Omental fat pad (tissue), 4 donors: ENCODE results near the gene CXXC1. TPM values are rescaled to one million over a fixed set of nuclear protein-coding genes. Genes with fewer than 3 reads are reported as not detected.
"Not testable (repeated sequence)": the region's sequence is repeated elsewhere in the genome, so short reads cannot be mapped to it uniquely, and the experiment has no call there.

Source experiments
- ATAC-seq: fragments of 150-250 bp; one replicate; pipeline ENCODE4 v1.9.1; 2016; ENCODE audit warnings: mild to moderate bottlenecking, moderate library complexity; ENCODE audit not compliant: low FRiP score
- DNase-seq: peaks from one replicate; pipeline ENCODE4 v3.0.0-alpha.2; 2019; ENCODE audit warnings: low spot score
- total RNA-seq, 4 donors: library from RNA; depleted of rRNA; stranded (reverse); fragments of >200 nt; gene quantifications; one replicate each; pipeline ENCODE4 v1.1.0, GENCODE V29; 2016
- TF ChIP-seq, protein P1 (sequence below), 3 donors: fragments of 450-650 bp; IDR thresholded peaks; one replicate each; pipeline ENCODE4 v1.5.1; 2016 to 2017; ENCODE audit warnings: antibody characterized with exemption in 3 of 3, mild to moderate bottlenecking in 3 of 3, moderate library complexity in 2 of 3

Gene CXXC1
- total RNA-seq, 4 donors from 2014 or later, result 29.3 to 66.4 (median 51.6) TPM

- TF ChIP-seq, protein P1, sequence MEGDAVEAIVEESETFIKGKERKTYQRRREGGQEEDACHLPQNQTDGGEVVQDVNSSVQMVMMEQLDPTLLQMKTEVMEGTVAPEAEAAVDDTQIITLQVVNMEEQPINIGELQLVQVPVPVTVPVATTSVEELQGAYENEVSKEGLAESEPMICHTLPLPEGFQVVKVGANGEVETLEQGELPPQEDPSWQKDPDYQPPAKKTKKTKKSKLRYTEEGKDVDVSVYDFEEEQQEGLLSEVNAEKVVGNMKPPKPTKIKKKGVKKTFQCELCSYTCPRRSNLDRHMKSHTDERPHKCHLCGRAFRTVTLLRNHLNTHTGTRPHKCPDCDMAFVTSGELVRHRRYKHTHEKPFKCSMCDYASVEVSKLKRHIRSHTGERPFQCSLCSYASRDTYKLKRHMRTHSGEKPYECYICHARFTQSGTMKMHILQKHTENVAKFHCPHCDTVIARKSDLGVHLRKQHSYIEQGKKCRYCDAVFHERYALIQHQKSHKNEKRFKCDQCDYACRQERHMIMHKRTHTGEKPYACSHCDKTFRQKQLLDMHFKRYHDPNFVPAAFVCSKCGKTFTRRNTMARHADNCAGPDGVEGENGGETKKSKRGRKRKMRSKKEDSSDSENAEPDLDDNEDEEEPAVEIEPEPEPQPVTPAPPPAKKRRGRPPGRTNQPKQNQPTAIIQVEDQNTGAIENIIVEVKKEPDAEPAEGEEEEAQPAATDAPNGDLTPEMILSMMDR (IDR thresholded peaks at IDR 0.05), result no peak
- ATAC-seq, result peak; percentile 75
- DNase-seq, result no peak
Observed at GRCh38 chr18:50297621-50298442, 10.3 kb upstream of the CXXC1 start.

DNA sequence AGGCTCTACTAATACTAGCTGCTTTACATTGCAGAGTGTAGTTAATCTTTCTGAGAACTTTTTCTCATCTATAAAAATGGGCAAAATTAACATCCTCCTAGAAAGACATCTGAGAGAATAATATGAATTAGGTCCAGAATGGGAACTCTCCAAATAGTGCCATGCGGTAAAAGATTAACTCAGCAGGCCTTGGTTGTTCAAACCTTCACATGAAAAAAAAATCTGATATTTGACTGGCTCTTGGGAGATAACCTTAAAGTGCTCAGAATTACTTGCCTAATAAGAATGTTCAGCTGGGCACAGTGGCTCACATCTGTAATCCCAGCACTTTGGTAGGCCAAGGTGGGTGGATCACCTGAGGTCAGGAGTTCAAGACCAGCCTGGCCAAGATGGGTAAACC is 5.5 kb upstream of the CXXC1 start:
- TF ChIP-seq, protein P1 (IDR thresholded peaks at IDR 0.05), result no peak
- no peak for ATAC-seq

DNA sequence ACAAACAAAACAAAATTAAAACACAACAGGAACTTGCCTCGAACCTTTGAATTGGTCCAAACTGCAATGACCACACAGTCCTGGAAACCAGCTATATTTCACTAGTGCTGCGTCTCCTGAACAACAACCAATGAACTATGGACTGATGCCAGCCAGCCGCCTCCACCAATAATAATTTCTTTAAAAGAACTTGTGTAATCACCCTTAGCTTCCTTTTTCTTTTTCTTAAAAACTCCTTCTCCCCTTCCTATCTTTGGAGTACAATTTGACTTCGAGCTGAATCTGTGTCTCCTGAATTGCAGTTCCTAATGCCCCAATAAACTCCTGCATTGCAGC is 1.6 kb upstream of the CXXC1 start:
- TF ChIP-seq, protein P1 (IDR thresholded peaks at IDR 0.05), result no peak
- no peak for ATAC-seq
- DNase-seq, result no peak

More for the DNA sequence above, 5.5 kb upstream of the CXXC1 start:
- DNase-seq, result no peak

DNA sequence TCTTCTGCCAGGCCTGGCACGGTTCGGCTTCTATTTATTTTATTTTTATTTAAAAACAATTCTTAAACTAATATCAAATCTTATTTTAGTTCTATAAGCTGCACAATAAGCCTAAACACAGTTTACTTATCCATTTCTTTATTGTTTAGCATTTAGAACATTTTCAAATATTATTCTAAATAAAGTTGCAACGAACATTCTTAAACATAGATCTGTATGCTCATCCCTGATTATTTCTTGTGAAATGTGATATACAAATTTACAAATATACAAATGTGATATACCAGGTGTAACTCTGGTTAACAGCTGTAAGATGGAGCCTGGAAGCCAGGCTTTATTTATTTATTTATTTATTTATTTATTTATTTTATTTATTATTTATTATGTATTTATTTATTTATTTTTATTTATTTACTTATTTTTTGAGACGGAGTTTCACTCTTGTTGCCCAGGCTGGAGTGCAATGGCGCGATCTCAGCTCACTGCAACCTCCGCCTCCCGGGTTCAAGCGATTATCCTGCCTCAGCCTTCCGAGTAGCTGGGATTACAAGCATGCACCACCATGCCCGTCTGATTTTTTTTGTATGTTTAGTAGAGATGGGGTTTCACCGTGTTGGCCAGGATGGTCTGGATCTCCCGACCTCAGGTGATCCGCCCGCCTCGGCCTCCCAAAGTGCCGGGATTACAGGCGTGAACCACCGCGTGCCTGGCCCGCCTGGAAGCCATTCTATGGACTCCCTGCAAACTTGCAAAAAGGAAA is 1.0 kb upstream of the CXXC1 start:
- ATAC-seq, DNase-seq: not testable (repeated sequence)

DNA sequence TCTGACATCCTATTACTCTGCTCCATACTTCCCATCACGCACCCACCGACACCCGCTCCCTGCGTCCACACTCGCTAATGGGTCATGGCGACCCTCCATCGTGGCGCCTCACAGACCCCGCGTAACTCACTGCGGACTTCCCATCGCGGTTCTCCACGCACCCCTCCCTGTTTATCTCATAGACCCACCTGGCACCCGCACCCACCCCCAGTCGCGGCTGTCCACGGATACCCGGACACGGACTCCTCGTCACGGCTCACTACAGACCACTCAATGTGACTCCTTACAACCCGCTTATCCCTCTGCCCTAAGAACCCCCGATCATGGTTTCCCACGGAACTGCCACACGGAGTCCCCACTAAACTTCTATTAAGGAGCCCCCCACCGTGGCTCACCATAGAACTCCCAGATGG is 458 bp downstream of the CXXC1 start:
- DNase-seq (no peak), ATAC-seq (peak; percentile 22)
- TF ChIP-seq, protein P1 (IDR thresholded peaks at IDR 0.05), result no peak

GRCh38 chr18:50286391-50287027 is 983 bp downstream of the CXXC1 start:
- ATAC-seq (no peak), DNase-seq (no peak)
- TF ChIP-seq, protein P1 (IDR thresholded peaks at IDR 0.05), result no peak

DNA sequence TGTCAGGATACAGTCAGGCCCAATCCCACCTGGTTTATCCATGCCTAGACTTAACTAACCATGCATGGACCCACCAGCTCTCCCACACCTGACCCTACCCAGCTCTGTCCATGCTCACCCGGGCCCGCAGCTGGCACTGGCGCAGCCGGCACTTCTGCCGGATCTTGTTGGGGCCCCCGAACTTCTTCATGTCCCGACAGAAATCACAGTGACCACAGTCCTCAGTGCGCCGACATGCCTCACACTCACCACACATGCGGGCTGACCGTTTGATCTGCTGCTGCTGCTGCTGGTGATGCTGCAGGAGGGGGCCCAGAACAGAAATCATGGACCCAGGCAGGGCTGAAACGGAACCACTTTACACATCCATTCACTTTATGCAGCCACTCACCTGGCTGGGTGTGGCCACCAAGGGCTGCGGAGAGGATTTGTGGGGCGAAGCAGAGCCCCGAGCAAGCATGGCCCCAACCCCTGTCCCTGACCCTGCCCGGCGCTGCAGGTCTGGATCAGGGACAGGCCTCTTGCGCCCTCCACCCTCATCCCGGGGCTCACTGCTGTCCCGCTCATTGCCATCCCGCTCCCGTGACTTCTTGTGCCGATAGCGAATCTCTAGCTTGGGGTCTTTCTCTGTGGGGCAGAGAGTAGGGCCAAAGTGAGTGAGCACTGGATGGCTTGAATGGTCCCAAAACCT is 1.7 kb downstream of the CXXC1 start:
- no peak for ATAC-seq
- no peak for DNase-seq
- TF ChIP-seq, protein P1 (IDR thresholded peaks at IDR 0.05), result no peak
